Astrocyte of the spinal cord (primary cell): ENCODE measurements around the gene VPREB1.

Experiments
- DNase-seq: peaks from one replicate; pipeline ENCODE4 v3.0.0; 2011; ENCODE audit warnings: low read depth, low spot score
- H3K4me3 ChIP-seq: 2 replicates; pipeline ENCODE4 v1.5.1; 2011; ENCODE audit warnings: low read depth, mild to moderate bottlenecking, low read length, moderate library complexity
- CTCF ChIP-seq: IDR thresholded peaks from 2 replicates; pipeline ENCODE4 v1.5.1; 2012; ENCODE audit warnings: low read depth, mild to moderate bottlenecking, low read length, inconsistent platforms
- in situ Hi-C: cut with HindIII; loops from 2 replicates; pipeline ENCODE4 v1.10.0; 2017; ENCODE audit warnings: low sequenced_read_pairs

Gene VPREB1

GRCh38 chr22:22235558-22235957, 9.0 kb upstream of the VPREB1 start:
- peak; percentile 48 for TF ChIP-seq CTCF
- no peak overlapping the region for H3K4me3 ChIP-seq
- in situ Hi-C loops = no loop called here
- no peak for DNase-seq

GRCh38 chr22:22237521-22237920, 7.1 kb upstream of the VPREB1 start:
- no peak for TF ChIP-seq CTCF
- H3K4me3 ChIP-seq = no peak overlapping the region
- no peak for DNase-seq
- in situ Hi-C loops = no loop called here

- in situ Hi-C loops = no loop called here
- DNase-seq = no peak
- H3K4me3 ChIP-seq = no peak overlapping the region
- no peak for TF ChIP-seq CTCF
Measured at GRCh38 chr22:22239311-22239939, 5.2 kb upstream of the VPREB1 start.

GRCh38 chr22:22241554-22241898, 3.1 kb upstream of the VPREB1 start:
- no peak overlapping the region for H3K4me3 ChIP-seq
- in situ Hi-C loops = no loop called here
- no peak for TF ChIP-seq CTCF
- no peak for DNase-seq

- no peak overlapping the region for H3K4me3 ChIP-seq
- no peak for DNase-seq
- in situ Hi-C loops = no loop called here
- TF ChIP-seq CTCF = no peak
Measured at GRCh38 chr22:22242488-22242887, 2.1 kb upstream of the VPREB1 start.

GRCh38 chr22:22243033-22243680, 1.4 kb upstream of the VPREB1 start:
- in situ Hi-C loops = no loop called here
- no peak for DNase-seq
- no peak for TF ChIP-seq CTCF
- H3K4me3 ChIP-seq = no peak overlapping the region
